GM21515 (cell line): ENCODE results near the gene AGAP1.

ENCODE experiments used
- ATAC-seq: cut with Tn5 transposase; IDR thresholded peaks from one replicate; pipeline ENCODE4 v1.9.1; 2021; ENCODE audit not compliant: unreplicated experiment

The AGAP1 gene

DNA sequence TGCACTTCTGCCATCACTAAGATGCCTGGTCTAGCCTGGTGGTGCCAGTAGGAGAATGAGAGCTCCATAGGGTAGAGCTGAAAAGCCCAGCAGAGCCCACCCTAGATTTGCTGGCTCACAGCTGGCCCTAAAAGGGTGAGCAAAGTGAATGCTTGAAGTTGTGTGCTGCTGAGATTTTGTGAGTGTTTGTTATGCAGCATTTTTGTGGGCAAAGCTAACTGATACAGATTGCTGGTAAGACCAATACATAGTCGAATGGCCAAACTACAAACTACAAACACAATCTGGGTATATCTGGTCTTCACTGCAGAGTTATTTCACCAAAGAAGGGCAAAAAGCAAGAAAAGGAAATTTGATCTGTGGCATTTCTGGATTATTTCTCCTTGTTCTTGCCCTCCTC lies 7.1 kb upstream of the AGAP1 start:
- no peak for ATAC-seq

DNA sequence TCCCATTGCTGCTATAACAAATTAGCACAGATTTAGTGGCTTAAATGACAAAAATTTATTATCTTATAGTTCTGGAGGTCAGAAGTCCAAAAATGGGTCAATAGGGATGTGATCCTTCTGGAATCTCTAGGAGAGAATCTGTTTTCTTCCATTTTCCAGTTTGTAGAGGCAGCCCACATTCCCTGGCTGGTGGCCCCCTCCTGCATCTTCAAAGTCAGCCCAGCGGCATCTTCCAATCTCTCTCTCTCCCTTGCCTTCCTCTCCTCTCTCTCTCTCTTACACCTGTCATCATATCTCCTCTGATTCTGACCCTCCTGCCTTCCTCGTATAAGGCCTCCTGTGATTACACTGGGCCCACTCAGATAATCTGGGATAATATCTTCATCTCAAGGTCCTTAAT lies 3.9 kb upstream of the AGAP1 start:
- no peak for ATAC-seq

DNA sequence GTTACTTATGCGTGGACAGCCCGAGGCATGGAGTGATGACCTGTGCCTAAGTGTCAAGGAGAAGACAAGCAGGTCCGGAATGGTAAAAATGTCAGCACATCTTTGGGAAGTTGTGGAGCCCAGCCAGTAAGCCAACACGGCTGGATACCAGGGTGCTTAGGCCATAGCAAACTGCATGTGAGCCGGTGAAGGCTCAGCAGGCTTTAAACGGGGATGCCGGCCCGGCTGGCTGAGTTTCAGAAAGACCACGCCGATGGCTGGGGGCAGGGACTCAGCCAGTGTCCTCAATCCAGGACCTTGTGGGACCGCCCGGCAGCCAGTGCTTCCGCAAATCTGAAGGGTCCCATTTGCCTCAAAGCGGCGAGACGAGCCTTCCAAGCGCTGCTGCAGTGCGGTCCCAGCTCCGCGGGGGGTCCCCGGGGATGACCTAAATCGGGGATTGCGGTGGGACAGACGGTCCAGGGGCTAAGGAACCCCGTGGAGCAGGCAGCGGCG lies 946 bp upstream of the AGAP1 start:
- no peak for ATAC-seq

DNA sequence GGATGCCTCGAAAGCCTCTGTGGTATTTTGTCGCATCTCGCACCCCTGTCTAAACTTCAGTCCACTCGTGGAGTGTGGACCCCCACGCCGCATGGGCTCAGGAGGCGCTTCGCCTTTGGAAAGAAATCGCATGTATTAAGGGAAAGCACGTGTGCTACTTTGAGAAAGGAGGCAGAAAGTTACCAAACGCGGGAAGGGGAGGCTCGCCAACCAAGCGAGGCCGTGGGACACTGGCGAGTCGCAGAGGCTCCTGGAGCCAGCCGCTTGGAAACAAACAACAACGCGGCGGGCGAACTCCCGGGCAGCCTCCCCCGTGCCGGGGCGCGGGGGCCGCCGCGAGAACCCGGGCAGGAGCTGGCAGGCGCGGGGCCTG lies 455 bp upstream of the AGAP1 start:
- ATAC-seq = no peak

DNA sequence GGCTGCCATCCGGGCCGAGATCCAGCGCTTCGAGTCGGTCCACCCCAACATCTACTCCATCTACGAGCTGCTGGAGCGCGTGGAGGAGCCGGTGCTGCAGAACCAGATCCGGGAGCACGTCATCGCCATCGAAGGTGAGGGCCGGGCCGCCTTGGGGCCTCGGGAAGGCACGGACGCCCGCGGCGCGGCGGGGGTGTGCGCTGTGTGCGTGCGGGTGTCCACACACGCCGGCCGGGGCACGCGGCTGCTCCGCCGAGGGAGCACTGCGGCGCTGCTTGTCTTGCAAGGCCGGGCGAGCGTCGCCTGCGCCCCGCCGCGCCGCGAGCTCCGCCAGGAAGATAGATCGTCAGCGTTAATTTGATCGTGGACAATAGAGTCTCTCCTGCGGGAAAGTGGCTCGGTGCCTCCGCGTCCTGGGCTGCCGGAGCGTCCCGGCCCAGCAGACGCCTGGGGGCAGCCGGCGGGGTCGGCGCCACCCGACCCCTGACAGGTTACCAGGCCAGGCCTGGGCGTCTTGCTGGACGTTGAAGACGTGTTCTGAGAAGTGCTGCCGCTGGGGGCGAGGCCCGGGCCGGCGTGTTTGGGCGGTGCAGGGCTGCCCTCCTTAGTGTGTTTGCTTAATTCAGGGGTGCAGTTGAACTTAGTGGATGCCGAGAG lies 1.0 kb downstream of the AGAP1 start:
- no peak for ATAC-seq

DNA sequence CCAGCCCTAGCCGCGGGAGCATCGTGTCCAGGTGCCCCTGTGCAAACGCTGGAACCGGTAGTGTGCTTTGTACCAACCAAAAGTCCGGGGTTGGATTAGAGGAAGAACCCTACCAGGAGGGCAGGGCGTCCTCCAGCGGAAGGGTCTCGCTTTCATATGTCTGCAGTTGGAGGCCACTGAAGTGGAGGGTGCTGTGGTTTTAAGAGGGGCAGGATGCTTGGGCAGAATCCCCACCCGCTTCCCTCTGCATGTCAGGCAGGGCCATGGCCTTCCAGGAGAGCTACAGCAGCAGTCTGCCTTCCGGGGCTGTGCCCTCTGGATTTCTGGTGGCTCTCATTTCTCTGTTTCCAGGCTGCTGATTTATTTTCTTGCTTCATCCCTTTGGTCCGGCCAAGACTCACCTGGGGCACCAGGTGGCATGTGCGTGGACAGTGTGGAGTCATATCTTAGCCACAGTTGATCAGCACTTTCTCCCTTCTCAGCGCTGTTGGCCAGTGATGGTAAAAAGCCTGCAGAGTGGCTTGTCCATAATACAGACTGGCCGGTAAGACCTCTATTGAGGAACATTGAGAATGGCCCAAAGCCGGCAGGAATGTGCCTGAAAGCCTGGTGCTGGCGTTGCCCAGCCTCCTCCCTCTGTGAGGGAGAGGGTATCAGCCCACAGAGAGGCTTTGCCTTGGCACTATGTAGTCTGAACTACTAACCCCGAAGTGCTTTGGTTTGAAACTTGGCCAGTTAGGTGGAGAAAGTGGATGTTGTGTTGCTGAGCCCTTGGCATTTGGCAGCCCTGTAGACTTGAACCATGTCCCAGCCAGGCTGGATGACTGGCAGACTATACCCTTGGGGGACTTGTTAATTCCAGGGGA lies 1.8 kb downstream of the AGAP1 start:
- ATAC-seq = no peak

DNA sequence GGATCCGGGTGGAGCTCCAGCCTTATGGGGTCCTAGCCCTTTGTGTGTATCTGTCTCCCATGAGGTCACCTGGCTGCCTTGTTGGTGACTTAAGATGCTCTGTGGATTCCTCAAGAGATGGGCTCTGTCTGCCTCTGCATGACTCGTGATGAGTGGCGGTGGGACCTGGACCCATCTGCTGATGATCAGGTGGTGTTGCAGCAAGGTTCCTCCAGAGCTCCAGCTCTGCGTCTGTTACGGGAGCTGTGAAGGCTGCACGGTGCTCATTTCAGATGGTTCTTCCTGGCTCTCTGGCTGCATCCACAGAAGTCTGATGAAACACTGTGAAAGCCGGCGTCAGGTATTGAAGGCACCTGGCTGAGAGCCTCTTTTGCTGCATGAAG lies 2.4 kb downstream of the AGAP1 start:
- ATAC-seq = no peak

DNA sequence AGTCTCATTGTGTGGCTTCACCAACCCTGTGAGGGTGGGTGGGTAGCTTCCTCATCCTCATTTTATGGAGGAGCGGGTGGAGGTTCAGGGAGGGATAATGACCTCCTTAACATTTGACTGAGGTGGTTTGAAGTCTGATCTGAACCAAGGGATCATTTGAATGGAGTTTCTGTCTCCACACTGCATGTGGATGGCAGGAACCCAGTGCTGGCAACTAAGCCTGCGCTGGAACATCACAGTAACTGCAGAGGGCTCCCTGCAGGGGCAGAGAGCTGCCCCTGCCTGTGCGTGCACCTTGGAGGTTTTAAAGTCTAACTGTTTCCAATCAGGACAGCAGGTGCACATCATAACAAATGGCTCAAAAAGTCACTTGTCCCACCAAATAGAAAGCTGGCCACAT lies 3.3 kb downstream of the AGAP1 start:
- ATAC-seq = no peak

DNA sequence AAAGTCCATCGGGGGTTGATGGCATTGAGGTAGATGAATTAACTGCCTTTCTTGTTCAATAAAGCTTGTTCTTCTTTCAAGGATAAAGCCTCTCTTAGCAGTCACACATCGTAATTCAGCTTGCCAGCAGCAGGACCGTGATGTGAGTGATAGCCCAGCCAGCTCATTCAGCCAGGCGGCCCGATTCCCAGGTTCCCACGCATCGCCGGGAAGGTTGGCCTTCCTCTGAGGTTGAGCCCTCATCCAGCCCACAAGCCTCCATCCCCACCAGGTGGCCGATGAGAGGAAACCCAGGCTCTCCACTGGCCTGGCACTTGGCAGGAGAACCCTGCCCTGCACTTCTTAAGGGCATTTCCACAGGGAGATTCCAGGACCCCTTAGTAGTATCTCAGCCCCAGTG lies 4.7 kb downstream of the AGAP1 start:
- no peak for ATAC-seq

DNA sequence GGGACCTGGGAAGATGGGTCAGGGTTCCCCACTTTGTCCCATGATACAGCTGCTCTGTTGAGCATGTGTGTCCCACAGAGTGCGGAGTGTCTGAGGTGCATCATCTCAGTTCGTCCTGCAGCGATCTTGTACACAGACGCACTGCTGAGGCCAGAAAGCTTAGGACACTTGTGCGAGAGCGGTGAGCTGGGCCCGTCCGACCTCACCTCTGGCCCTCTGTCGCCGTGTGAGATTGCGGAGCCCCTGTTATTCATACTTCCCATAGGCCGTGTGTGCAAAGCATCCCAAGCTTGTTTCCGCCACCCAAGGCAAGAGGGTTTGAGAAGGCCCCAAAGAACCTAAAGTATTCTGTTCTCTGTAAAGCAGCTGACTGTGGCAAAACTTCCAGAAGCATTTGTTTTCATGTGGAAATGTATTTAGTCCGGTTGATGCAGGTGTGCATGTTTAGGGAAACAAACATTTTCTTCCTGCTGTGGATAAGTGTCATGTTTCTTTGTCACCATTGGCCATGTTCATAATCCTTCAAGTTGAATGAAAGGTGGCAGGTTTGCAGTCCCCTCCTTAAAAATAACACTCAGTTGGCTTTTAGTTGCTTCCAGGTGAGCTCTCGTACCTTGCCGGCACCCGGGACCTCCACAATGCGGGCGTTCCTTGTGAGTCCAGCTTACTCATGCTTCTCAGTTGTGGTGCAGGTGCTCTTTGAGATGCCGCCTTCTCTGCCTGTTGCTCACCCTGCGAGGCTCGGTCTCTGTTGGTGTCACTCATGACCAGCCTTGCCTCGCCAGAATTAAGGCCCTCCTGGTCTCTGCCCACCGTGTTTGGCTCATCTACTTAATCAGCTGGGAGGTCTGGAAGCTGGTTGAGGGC lies 5.3 kb downstream of the AGAP1 start:
- no peak for ATAC-seq

DNA sequence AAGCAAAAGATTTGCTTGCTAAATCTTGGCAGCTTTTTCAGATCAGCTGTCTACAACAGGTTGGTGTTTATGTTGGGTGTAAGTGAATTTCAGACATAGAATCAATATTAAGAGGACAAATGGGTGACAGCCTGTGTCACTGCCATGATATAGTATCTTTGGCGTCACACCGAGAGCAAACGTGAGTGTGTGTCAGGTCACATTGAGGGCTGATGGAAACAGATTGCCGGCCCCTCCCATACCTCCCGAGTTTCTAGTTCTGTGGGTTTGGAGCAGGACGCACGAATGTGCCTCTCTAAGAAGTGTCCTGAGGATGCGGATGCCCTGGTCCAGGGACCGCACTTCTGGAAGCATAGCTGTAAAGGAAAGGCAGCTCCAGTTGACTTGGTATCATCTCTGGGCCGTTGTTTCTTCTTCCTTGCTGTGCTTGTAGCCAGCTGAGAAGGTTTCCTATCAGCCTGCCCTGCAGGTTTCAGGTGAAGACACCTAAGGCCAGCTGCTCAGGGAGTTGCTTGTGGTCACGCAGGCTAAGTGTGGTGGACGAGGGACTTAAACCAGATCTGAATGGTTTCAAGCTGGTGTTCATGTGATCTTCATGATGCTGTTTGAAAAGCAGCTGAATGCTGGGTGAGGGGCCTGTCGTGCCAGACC lies 6.4 kb downstream of the AGAP1 start:
- no peak for ATAC-seq

DNA sequence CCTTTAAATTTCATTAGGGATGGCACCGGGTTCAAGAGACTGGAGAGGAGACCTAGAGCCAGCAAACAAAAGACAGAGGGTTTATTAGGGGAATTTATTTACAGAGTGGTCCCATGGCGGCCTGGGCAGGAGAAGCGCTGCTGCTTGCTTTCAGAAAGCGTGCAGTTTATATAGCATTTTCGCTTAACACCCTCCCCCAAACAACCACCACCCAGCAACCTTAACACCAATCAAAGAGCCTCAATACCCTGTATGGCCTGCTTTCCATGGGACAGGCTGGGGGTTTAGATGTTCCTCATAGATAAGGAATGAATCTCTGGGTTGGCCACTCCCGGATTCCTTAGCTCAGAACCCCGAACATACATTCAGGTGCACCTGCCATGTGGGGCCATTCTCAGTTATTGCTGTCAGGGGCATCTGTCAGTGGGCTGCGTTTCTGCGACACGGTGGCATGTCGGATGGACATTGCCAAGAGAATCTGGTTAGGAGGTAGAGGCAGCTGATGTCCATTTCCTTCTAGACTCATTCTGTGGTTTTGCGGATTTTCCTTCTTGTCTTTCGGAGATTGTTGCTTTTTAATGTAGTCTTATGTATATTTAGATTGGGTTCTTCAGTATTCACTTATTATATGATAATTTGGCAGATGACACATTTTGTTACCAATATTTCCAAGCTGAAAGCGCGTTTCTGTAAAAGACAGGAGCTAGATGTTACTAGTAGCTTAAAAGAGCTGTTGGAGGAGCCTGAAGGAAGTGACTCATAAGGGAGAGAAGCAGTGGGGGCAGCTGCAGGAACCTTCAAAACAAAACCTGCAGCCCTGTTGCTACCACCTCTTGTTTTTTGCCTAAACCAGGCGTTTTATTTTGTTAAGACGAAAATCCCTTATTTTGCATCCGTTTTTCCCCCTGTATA lies 7.2 kb downstream of the AGAP1 start:
- no peak for ATAC-seq

DNA sequence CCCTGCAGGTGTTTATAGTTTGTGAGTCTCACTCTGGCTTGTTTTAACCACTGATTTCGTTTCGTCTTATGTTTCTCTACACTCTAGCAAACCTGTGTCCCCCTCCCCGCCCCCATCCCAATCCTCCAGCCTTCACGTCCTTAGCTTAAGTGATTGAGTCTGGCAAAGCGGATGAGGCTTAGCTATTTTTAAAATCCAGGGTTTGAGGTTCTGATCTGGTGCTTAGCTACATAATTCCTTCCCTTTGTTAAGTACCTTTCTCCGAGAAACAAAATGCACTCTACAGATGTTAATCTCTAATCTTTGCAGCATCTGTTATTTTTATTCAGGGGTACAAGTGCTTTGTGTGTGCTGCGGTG lies 7.8 kb downstream of the AGAP1 start:
- no peak for ATAC-seq

DNA sequence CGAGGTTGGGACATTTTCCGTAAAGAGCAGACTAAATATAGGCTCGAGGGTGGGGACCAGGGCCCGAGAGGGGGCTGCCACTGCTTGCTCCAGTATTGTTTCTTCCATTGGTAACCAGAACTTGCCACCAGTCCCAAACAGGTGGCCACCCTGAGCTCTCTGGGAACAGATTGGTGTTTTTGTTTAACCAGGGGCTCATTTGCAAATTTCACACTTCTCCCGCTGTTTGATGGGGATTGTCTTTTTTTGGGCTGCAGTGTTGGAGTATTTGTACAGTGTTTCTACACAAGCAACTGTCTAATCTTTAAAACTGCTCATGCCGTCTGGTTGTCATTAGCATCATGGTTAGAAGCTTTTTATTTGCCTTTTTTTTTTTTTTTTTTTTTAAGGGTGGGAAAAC lies 8.5 kb downstream of the AGAP1 start:
- no peak for ATAC-seq

DNA sequence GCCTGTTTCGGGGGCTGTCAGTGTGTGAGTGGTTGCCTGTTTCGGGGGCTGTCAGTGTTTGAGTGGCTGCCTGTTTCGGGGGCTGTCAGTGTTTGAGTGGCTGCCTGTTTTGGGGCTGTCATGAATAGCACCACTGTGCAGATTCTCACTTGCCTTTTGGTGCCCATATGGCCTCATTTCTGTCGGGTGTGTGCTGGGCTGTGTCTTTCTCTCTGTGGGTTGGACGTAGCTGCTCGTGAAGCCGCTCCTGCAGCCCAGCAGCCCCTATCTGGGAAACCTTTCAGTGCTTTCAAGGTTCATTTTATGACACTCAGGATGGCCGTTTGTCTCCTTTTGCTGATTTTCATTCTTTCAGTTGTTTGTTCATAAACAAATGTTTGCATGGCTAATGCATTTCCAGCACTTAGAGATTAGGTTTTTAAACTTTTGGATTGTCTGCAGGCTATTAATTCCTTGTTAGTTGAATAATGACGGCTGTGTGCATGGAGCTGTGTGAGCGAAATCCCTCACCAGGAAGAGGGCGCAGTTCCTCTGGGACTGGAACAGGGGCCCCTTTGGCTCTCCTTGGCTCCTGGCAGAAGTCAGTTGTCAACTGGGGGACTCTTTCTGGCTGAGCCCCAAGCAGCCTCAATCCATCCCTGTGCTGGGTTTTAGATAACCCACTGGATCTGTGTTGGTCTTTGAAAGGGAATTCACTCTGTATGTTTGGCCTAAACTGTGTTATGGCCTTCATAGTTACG lies 10.8 kb downstream of the AGAP1 start:
- ATAC-seq = no peak

DNA sequence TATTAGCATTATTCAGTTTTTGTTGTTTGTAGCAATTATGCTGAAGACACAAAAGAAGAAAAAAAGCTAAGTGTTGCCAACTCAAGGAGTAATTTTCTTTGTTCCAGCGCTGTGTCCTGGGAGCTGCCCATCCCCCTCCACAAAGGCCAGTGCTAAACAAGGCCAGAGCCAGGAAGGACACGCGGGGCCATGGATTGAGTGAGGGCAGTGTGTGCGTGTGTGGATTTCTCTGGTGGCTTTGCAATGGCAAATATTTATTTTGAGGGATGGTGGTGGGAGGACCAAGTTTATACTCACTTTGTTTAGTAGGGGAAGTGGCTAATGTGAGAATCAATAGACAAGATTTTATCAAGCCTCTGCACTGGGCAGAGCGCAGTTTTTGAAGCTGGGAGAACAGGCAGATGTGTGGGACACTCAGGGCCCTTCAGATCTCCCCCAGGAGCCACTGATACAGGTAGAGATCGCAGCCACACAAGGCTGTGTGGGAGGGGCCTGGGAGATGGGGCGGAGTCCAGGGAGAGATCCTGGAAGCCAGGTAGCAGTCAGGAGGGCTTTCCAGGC lies 11.4 kb downstream of the AGAP1 start:
- ATAC-seq = no peak

DNA sequence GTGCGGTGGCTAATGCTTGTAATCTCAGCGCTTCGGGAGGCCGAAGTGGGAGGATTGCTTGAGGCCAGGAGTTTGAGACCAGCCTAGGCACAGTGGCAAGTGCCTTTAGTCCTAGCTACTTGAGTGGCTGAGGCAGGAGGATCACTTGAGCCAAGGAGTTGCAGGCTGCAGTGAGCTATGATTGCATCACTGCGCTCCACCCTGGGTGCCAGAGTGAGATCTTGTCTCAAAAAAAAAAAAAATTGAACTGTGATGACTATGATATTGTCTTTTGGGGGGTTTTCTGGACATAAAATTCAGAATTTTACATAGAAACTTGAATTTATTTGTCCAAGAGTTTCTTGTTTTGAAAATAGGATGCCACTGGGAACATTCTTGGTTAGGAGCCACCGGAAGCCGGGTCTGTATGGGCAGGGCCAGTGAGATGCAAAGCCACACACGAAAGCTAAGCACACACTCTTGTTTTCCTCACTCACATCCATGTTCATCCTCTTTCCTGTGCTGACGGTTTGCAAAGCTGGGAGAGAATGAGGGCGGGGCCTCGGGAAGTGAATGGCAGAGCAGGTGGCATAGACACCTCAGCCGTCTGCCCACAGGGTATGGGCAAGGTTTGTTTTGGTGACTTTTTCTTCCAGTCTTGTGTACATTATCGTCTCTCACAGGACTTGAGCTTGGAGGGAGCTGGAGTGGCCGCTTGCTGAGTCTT lies 12.6 kb downstream of the AGAP1 start:
- ATAC-seq = no peak

DNA sequence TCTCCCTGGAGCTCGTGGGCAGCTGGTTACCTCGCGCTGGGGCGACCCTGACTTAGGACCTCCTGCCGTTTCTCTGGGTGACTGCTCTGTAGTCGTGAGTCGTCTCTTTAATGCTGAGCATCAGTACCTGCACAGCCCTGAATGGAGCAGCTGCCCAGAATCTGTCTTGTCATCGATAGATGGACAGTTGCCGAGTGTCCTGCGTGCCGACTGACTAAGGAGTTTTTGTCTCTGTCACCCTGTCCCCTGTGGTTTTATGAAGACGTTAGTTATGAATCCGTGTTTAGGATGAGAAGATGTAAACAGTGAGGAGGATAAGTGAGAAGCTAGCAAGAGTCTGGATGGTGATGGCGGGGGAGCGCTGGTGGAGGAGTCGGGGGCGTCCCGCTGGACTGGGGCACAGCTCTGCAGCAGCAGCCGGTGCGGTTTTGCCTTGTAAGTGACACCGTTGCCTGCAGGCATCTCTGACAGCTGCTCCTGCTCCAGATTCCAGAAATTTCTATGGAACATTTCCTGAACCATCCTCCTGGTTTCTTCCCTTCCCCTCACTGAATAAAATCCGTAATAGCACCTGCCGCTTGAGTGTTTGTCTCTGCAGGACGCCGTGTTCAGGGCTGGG lies 13.3 kb downstream of the AGAP1 start:
- ATAC-seq = no peak
